ENCODE measurements around the gene CTNND2. TPM values are rescaled to one million over a fixed set of nuclear protein-coding genes. Genes with fewer than 3 reads are reported as not detected.
A peak's percentile ranks its signal among the peaks of the same experiment; 100 is the strongest.

CTNND2 gene
- total RNA-seq, 6 donors from 2014 or later: 1.1 to 12.4 (median 3.2) TPM

DNA sequence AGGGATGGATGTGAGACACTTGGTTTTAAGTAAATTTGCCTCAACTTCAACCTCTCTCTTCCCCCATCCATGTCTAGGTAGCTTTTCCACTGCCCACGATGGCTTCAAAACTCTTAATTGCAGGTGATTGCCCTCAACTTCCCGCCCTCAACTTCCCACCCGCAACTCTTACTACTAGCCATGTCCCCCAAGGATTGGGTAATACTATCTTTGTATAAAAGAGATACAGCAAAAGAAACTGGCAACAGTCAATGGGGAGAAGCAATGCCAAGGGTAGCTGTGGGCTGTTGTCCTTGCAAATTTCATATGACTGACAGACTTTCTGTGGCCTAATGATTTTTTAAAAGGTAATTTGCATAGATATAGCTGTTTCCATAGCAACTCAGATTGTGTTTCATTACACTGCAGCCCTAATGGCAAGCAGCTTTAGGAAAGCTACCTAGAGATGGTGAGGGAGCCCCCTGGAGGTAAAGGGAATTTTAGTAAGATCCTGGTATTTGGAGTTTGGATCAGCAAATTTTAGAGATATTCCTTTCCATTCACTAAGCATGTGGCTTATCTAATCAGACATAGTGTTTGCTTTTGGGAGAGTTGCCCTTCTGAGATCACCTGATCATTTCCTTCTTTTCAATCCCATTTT is 721.7 kb downstream of the CTNND2 start:
- no peak for ATAC-seq (ENCODE audit: low FRiP score in 2 of 2)
- no peaks in the 10 kb centered on the region for H3K27me3 ChIP-seq
- WGBS, 2 donors: 69 to 70% methylated on average over 3 of the region's 3 CpGs
- TF ChIP-seq EP300 (IDR thresholded peaks at IDR 0.05) (no peak), POLR2AphosphoS5 (IDR thresholded peaks at IDR 0.05) (no peak), POLR2A (IDR thresholded peaks at IDR 0.05) (no peak)
- TF ChIP-seq, protein P1, sequence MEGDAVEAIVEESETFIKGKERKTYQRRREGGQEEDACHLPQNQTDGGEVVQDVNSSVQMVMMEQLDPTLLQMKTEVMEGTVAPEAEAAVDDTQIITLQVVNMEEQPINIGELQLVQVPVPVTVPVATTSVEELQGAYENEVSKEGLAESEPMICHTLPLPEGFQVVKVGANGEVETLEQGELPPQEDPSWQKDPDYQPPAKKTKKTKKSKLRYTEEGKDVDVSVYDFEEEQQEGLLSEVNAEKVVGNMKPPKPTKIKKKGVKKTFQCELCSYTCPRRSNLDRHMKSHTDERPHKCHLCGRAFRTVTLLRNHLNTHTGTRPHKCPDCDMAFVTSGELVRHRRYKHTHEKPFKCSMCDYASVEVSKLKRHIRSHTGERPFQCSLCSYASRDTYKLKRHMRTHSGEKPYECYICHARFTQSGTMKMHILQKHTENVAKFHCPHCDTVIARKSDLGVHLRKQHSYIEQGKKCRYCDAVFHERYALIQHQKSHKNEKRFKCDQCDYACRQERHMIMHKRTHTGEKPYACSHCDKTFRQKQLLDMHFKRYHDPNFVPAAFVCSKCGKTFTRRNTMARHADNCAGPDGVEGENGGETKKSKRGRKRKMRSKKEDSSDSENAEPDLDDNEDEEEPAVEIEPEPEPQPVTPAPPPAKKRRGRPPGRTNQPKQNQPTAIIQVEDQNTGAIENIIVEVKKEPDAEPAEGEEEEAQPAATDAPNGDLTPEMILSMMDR (IDR thresholded peaks at IDR 0.05): peak in 4 of 6 experiments; percentile 14 to 32 (median 26)
- H3K27ac ChIP-seq: no peak overlapping the region
- no peaks in the 10 kb centered on the region for H3K9me3 ChIP-seq
- no peak for DNase-seq
- H3K4me3 ChIP-seq: no peak overlapping the region
- H3K4me1 ChIP-seq: no peaks in the 10 kb centered on the region
- no peaks in the 10 kb centered on the region for H3K36me3 ChIP-seq

DNA sequence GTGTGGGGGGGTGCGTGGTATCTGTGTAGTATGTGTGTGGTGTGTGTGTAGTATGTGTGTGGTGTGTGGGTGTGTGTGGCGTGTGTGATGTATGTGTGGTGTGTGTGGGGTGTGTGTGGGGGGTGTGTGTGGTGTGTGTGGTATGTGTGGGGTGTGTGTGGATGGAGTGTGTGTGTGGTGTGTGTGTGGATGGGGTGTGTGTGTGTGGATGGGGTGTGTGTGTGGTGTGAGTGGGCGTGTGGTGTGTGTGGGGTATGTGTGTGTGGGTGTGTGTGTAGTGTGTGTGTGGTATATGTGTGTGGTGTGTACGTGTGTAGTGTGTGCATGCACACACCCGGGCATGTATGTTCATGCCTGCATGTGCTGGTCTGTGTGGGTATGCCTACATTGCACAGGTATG is 722.3 kb downstream of the CTNND2 start:
- 68 to 79% methylated on average over 5 of the region's 5 CpGs for WGBS, 2 donors
- H3K27ac ChIP-seq: no peak overlapping the region
- H3K9me3 ChIP-seq: no peaks in the 10 kb centered on the region
- no peaks in the 10 kb centered on the region for H3K27me3 ChIP-seq
- TF ChIP-seq POLR2A (IDR thresholded peaks at IDR 0.05) (no peak), POLR2AphosphoS5 (IDR thresholded peaks at IDR 0.05) (no peak), EP300 (IDR thresholded peaks at IDR 0.05) (no peak)
- TF ChIP-seq, protein P1 (IDR thresholded peaks at IDR 0.05): no peak
- ATAC-seq (ENCODE audit: low FRiP score in 2 of 2): peak; percentile 21 to 32
- H3K4me1 ChIP-seq: no peaks in the 10 kb centered on the region
- DNase-seq: no peak
- no peaks in the 10 kb centered on the region for H3K36me3 ChIP-seq
- no peak overlapping the region for H3K4me3 ChIP-seq

DNA sequence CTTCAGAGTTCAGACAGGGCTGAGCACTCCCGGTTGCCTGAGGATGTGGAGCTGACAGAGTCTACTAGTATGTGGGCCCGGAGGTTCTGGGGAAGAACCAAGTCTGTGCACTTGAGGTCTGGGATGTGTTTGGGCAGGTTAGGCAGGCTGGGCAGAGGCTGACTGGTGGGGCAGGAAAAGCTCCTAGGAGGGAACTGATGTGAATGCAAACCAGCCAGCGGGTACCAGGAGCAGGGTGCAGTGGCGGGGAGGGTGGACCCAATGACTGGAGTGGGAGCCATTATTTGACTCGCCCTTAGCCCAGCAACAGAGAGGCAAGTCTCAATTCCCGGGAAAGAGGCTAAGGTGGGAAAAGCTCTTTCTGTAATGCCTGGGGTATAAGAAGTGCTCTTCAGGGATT is 723.4 kb downstream of the CTNND2 start:
- 92 to 96% methylated on average over 4 to 6 of the region's 6 CpGs for WGBS, 2 donors
- H3K27ac ChIP-seq: no peak overlapping the region
- H3K27me3 ChIP-seq: no peaks in the 10 kb centered on the region
- TF ChIP-seq POLR2AphosphoS5 (IDR thresholded peaks at IDR 0.05) (no peak), POLR2A (IDR thresholded peaks at IDR 0.05) (no peak), EP300 (IDR thresholded peaks at IDR 0.05) (no peak)
- TF ChIP-seq, protein P1 (IDR thresholded peaks at IDR 0.05): no peak
- DNase-seq: no peak
- H3K9me3 ChIP-seq: no peaks in the 10 kb centered on the region
- H3K4me1 ChIP-seq: no peaks in the 10 kb centered on the region
- H3K36me3 ChIP-seq: no peaks in the 10 kb centered on the region
- ATAC-seq (ENCODE audit: low FRiP score in 2 of 2): peak; percentile 7 to 16
- H3K4me3 ChIP-seq: no peak overlapping the region

DNA sequence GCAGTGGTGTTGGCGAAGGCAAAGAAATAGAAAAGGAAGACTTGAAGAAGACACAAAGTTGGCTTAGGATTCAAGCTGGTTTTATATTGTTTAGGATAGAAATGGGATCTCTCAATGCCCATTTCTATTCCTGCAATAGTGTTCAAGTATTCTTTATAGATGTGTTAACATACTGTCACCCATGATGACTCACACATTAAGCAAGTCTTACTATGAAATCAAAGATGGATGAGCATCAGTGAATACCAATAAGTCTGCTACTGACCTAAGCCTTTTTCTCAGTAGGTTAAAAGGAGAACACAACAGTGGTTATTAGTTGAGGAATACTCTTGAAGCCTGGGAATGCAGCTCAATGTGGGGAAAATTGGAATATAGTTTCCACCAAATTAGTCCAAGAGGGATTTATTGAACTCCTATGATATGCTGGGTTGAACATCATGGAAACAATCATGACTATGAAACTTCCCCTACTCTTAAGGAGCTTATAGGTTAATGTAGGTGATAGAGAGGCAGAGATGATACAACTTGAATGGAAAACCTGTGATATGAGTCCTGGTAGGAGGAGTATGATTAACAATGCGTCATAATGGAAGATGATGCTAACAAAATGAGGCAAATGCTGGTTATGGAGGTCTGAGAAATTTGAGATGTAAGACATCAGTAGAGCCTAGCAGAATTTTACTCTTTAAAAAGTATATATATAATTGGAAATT is 726.1 kb downstream of the CTNND2 start:
- Histone ChIP-seq H3K4me1 (no peaks in the 10 kb centered on the region), H3K27ac (no peak overlapping the region), H3K36me3 (no peaks in the 10 kb centered on the region), H3K27me3 (no peaks in the 10 kb centered on the region), H3K9me3 (no peaks in the 10 kb centered on the region), H3K4me3 (no peak overlapping the region)
- WGBS, 2 donors: 95 to 97% methylated on average over 2 of the region's 2 CpGs
- DNase-seq (no peak), ATAC-seq (ENCODE audit: low FRiP score in 2 of 2) (no peak)
- TF ChIP-seq POLR2A (IDR thresholded peaks at IDR 0.05) (no peak), POLR2AphosphoS5 (IDR thresholded peaks at IDR 0.05) (no peak), EP300 (IDR thresholded peaks at IDR 0.05) (no peak)
- TF ChIP-seq, protein P1 (IDR thresholded peaks at IDR 0.05): no peak
